NCI-H2227 (cell line): ENCODE results near the gene EIF4EBP3.
A peak's percentile ranks its signal among the peaks of the same experiment; 100 is the strongest.

Experiments
- DNase-seq: peaks from one replicate; lab custom pipeline; 2025; ENCODE audit not compliant: unreplicated experiment; lab: John Stamatoyannopoulos, UW

EIF4EBP3 gene

DNA sequence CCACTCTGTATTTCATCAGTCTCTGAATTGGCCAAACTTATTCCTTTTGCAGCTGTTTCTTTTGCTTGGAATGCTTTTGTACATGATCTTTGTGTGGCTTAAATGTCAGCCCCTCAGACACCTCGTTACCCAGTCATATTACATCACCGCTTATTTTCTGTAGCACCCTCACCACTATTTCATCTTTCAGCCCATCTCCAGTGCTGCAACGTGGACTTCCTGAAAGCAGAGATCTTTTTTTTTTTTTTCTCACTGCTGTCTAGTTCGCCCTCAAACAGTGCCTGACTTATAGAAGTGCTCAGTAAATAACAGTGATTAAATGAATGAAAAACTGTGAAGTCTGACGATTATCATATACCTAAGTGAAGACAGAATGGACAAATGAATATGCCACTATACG, 9.0 kb downstream of the EIF4EBP3 start:
- no peak for DNase-seq

GRCh38 chr5:140557136-140557805, 9.8 kb downstream of the EIF4EBP3 start, which contains the start of gene SRA1:
SRA1 (minus strand) TSS chr5:140557473; CDS start chr5:140557452, 21 bp downstream.
- DNase-seq: peak; percentile 92

DNA sequence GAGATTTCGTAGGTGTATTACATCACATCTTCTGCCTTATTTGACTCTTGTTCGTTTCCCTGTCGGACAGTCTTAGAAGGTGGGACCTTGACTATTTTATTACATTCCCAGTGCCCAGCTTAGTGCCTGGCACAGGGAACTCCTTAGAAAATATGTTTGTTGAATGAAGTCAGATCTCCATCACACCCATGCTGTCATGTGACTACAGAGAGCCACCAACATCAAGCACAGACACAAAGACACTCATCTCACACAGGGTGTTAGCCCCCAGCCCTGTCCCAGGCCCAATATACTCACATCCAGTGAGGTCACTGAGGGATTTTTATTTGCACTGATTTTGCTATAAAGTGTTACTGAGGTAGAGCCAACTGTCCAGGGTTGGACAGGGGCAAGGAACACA, 10.5 kb downstream of the EIF4EBP3 start:
- no peak for DNase-seq

DNA sequence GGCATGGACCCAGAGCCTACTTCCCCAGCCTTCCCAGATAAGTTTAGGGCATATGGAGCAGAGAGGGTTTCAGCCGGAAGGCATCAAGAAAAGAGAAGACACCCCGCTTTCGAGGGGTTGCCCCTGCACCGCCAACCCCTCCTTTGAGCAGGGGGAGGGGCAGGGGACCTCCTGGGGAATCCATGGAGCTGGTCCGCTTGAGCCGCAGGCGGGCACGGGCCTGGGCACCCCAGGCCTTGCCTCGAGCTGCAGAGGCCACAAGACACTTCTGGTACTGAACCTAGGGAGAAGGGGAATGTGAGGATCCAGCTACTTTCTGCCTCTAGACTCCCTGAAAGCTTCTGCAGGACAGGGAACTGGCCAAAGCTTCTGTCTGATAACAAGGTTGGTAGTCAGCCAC, 11.1 kb downstream of the EIF4EBP3 start:
- DNase-seq: no peak

- no peak for DNase-seq
These were observed 12.8 kb downstream of the EIF4EBP3 start for GRCh38 chr5:140560227-140560626.

GRCh38 chr5:140561753-140562523, 14.5 kb downstream of the EIF4EBP3 start:
- no peak for DNase-seq

GRCh38 chr5:140563596-140563995, 16.1 kb downstream of the EIF4EBP3 start:
- DNase-seq: peak; percentile 26

DNA sequence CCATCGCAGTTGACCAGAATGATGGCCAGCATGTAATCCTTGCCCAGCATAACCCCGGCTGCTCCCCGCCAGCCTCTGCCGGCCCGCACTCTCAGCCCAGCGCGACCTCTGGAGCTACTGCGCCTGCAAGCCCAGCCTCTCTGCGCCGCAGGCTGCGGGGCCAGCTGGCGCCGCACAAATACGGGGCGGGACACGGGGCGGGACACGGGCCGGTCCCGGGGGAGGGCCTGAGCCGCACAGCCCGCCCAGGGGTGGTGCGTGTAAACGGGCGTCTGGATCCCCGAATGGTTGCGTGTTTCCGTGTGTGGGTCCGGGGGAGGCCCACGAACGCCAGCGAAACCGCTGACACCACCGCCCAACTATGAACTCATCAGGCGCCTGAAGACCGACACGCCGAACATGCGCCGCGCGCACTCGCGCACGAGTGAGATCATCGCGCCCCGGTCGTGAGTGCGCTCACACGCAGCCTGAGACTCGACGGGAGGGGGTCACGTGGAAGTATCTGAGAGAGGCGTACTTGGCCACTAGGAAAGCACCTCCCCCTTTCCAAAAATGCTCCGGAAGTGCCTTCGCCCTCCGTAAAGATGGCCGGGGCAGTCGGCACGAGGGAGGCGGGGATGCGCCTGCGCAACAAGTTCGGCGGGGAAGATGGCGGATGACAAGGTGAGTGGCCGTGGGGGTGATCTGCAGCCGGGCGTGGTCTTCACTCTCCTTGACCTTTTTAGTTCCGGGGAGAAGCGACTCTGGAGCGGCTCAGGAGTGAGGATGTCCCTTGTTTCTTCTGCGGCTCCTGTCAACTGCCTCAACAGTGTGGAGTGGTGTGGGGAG, 16.9 kb downstream of the EIF4EBP3 start, which contains the start of the genes APBB3 and SLC35A4:
APBB3 (minus strand) TSS at position 403 of the 828 bp plus-strand sequence; CDS start at position 50, 353 bp downstream.
SLC35A4 (plus strand) TSS at position 633 of the 828 bp plus-strand sequence. CDS start 2,342 bp downstream, outside the sequence.
- peak; percentile 97 for DNase-seq

GRCh38 chr5:140565024-140565779, 17.7 kb downstream of the EIF4EBP3 start:
- DNase-seq: no peak

DNA sequence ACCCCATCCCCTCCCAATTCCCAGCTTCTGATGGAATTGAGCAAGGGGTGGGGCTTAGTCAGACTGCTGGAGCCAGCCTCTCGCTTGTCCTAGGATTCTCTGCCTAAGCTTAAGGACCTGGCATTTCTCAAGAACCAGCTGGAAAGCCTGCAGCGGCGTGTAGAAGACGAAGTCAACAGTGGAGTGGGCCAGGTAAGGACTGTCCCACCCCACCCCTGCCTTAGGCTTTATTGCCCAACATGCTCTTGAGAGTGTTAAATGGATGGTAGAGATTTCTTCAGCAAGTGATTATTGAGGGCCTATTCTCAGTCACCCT, 18.3 kb downstream of the EIF4EBP3 start:
- DNase-seq: no peak

DNA sequence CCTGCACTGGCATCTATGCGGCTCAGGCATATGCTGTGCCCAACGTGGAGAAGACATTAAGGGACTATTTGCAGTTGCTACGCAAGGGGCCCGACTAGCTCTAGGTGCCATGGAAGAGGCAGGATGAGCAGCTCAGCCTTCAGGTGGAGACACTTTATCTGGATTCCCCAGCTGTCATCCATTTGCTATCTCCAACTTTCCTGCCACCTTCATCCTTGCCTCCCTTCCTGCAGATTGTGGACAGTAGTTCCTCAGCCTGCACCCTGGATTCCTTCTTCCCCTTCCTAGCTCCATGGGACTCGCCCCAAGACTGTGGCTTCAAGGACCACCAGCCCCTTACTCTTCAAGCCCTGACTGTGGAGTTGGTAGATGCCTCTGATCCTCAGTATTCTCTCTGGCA, 19.2 kb downstream of the EIF4EBP3 start:
- DNase-seq: no peak

GRCh38 chr5:140567136-140567818, 19.8 kb downstream of the EIF4EBP3 start:
- no peak for DNase-seq

- no peak for DNase-seq
These were observed 20.4 kb downstream of the EIF4EBP3 start for GRCh38 chr5:140567871-140568270.

GRCh38 chr5:140568443-140569063, 21.1 kb downstream of the EIF4EBP3 start:
- no peak for DNase-seq

GRCh38 chr5:140569197-140569596, 21.7 kb downstream of the EIF4EBP3 start:
- no peak for DNase-seq

DNA sequence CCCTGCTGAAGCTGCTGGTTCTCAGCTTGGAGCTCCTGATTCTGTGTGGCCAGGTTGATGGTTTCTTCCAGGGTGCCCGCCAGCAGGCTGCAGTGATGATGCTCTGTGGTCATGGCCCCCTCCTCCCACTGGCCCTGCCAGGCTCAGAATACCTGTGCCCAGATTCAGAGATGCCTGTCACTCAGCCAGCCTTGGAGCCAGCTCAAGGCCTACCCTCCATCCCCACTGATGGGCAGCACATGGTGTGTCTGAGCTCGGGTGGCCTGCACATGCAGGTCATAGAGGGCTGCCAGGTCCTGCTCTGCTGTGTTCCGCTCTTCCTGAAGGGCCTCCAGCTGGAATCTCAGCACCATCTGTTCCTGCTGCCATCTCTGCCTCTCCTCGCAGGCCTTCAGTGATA, 22.6 kb downstream of the EIF4EBP3 start:
- no peak for DNase-seq

DNA sequence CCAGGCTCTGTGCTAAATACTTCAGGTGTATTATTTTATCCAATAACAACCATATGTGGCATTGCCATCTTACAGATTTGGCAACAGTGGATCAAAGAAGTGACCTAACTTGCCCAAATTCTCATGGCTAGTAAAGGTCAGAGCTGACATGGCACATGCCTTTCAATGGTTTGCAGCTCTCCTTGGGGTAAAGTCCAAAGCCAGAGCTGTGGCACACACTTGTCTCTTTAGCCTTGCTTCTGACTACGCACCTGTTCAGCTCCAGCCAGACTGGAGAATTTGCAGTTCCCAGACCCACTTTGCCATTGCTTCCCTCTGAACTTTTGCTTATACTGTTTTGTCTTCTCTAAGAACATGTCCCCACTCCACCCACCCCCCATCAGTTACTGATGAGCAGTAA, 23.0 kb downstream of the EIF4EBP3 start:
- DNase-seq: no peak

- DNase-seq: no peak
These were observed 23.6 kb downstream of the EIF4EBP3 start for GRCh38 chr5:140571105-140571504.

GRCh38 chr5:140573683-140574082, 26.2 kb downstream of the EIF4EBP3 start:
- no peak for DNase-seq

DNA sequence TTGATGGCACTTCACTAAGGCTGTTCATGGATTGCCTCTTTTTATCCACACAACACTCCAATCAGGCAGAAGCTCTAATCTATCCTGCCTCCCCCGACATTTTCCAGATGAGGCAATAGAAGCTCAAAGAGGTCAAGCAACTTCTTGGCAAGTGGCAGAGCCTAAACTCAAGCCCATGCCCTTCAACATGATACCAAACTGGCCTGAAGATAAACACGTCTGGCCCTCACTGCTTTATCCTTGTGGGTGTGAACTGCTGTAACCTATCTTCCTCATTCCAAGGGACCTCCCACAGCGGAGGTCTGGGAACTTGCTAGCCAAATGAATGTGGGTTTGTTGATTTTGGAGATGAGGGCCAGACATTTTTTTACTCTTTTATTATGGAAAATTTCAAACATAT, 26.7 kb downstream of the EIF4EBP3 start:
- DNase-seq: no peak
